GM18505 (cell line): Measurements from ENCODE around the gene TWF2.
A peak's percentile ranks its signal among the peaks of the same experiment; 100 is the strongest.

ENCODE experiments used
- ATAC-seq: cut with Tn5 transposase; IDR thresholded peaks from one replicate; pipeline ENCODE4 v1.9.1; 2021; ENCODE audit not compliant: unreplicated experiment
- POLR2A ChIP-seq: IDR thresholded peaks from 4 replicates; pipeline ENCODE4 v1.6.1; 2011; ENCODE audit warnings: borderline replicate concordance; ENCODE audit not compliant: insufficient read depth, insufficient read length; ENCODE audit errors: extremely low read depth

The TWF2 gene

GRCh38 chr3:52204337-52205073, 34.5 kb downstream of the TWF2 start:
- ATAC-seq, result no peak
- TF ChIP-seq POLR2A, result no peak

- no peak for TF ChIP-seq POLR2A
- ATAC-seq, result no peak
Measured at GRCh38 chr3:52203701-52204100, 35.3 kb downstream of the TWF2 start.

- TF ChIP-seq POLR2A, result no peak
- no peak for ATAC-seq
Measured at GRCh38 chr3:52202384-52203077, 36.4 kb downstream of the TWF2 start.

GRCh38 chr3:52200981-52201679, 37.8 kb downstream of the TWF2 start:
- ATAC-seq, result no peak

GRCh38 chr3:52198643-52199608, 40.0 kb downstream of the TWF2 start:
- ATAC-seq, result no peak
- no peak for TF ChIP-seq POLR2A

More at GRCh38 chr3:52200981-52201679, 37.8 kb downstream of the TWF2 start:
- no peak for TF ChIP-seq POLR2A

- peak; percentile 99 for TF ChIP-seq POLR2A
- peak; percentile 82 for ATAC-seq
Measured at GRCh38 chr3:52197842-52198625, 40.9 kb downstream of the TWF2 start, which contains the start of gene ALAS1. Gene ALAS1, plus strand, starts transcription at chr3:52198160. Its CDS starts 1,082 bp downstream, at chr3:52199242.

- no peak for TF ChIP-seq POLR2A
- no peak for ATAC-seq
Measured at GRCh38 chr3:52197499-52197841, 41.5 kb downstream of the TWF2 start.

GRCh38 chr3:52196977-52197376, 42.0 kb downstream of the TWF2 start:
- ATAC-seq, result no peak
- TF ChIP-seq POLR2A, result no peak

- ATAC-seq, result no peak
- TF ChIP-seq POLR2A, result no peak
Measured at GRCh38 chr3:52195823-52196331, 43.1 kb downstream of the TWF2 start.

- TF ChIP-seq POLR2A, result no peak
Measured at GRCh38 chr3:52195291-52195597, 43.7 kb downstream of the TWF2 start.

GRCh38 chr3:52194485-52195290, 44.3 kb downstream of the TWF2 start:
- no peak for TF ChIP-seq POLR2A

More at GRCh38 chr3:52195291-52195597, 43.7 kb downstream of the TWF2 start:
- ATAC-seq, result no peak

GRCh38 chr3:52193065-52193464, 45.9 kb downstream of the TWF2 start:
- ATAC-seq, result no peak
- TF ChIP-seq POLR2A, result no peak

More at GRCh38 chr3:52194485-52195290, 44.3 kb downstream of the TWF2 start:
- ATAC-seq, result no peak

GRCh38 chr3:52191663-52192062, 47.3 kb downstream of the TWF2 start:
- no peak for ATAC-seq

More at GRCh38 chr3:52191663-52192062, 47.3 kb downstream of the TWF2 start:
- TF ChIP-seq POLR2A, result no peak
